ENCODE measurements around the gene HSPE1. TPM values are rescaled to one million over a fixed set of nuclear protein-coding genes. Genes with fewer than 3 reads are reported as not detected.

Gene HSPE1
- total and polyA plus RNA-seq, 2 of the 8 experiments (the other 6 are each of a cell fraction or from before 2014, with no cell fraction given), result 206 to 377 TPM

- no peak overlapping the region for H2AK5ac ChIP-seq (ENCODE audit: low read depth, low read length)
- H3K14ac ChIP-seq (ENCODE audit: insufficient read length), result no peak overlapping the region
- WGBS, 2 experiments (ENCODE audit: extremely low coverage in 1 of 2, insufficient coverage in 1 of 2, insufficient read length in 1 of 2, insufficient replicate concordance in 2 of 2, low coverage in 1 of 2, low lambda C conversion rate in 2 of 2, missing lambda C conversion rate in 1 of 2), result 2% methylated on average over 45 of the region's 46 CpGs; no CpG with 5 or more reads in 1 of the 2 experiments
- H3K79me1 ChIP-seq (ENCODE audit: low read depth, low read length), result 0 out of 2 replicates have a peak, but pooled peaks cover 2% of the 10 kb centered on the region
- no peaks in the 10 kb centered on the region for H3K9me3 ChIP-seq (ENCODE audit: insufficient read depth in 2 of 2, low read depth in 1 of 2, low read length in 1 of 2)
- POLR2A ChIA-PET (ENCODE audit: partially characterized antibody), result interaction anchor here (0.6 to 15.2 kb wide), 38 partner anchors 8 to 207 kb away, joined by 3 to 270 read pairs (median 4); partner anchors contain the start of genes COQ10B, MARS2, MOB4 and RFTN2
- peak overlapping the region; percentile 13; the same call in 1 of the 2 replicates for H2BK20ac ChIP-seq (ENCODE audit: low read length)
- H3K9ac ChIP-seq (replicated peaks in 1 of 4; ENCODE audit: extremely low read depth in 1 of 4, low read depth in 3 of 4, low read length in 3 of 4), result peak overlapping the region; percentile 80 to 94 (median 88)
- peak overlapping the region; percentile 83 for H3K56ac ChIP-seq (replicated peaks; ENCODE audit: insufficient read length, low read depth, low read length)
- peak overlapping the region; percentile 13; the same call in 1 of the 2 replicates for H3K18ac ChIP-seq (ENCODE audit: extremely low read depth, low read length)
- peak overlapping the region; percentile 49 for H4K5ac ChIP-seq (ENCODE audit: insufficient read length, low read depth, low read length)
- peak overlapping the region; percentile 96 for H4K8ac ChIP-seq (ENCODE audit: extremely low read depth, insufficient read depth, low read length)
- H3K4me1 ChIP-seq (replicated peaks in 1 of 4; ENCODE audit: control insufficient read depth in 3 of 4, insufficient read depth in 4 of 4, low read length in 3 of 4), result peaks cover 2 to 7% (median 4%) of the 10 kb centered on the region in 4 experiments; a peak in 5 of 7 replicates
- H3K79me2 ChIP-seq (ENCODE audit: control insufficient read depth in 1 of 2, insufficient read depth in 2 of 2, low read length in 2 of 2), result peaks cover 50 to 90% of the 10 kb centered on the region in 2 experiments
- H3K27ac ChIP-seq (ENCODE audit: low read depth, low read length), result peak overlapping the region; percentile 92
- no peak overlapping the region; the same call in 1 of the 2 replicates for H2BK12ac ChIP-seq (ENCODE audit: low read depth, low read length)
- H3K4ac ChIP-seq (replicated peaks; ENCODE audit: insufficient read length, low read depth, low read length), result peak overlapping the region; percentile 85
- peaks cover 4% of the 10 kb centered on the region; the same call in 1 of the 2 replicates for H3K23me2 ChIP-seq (ENCODE audit: low read depth, low read length)
- no peaks in the 10 kb centered on the region for H3K27me3 ChIP-seq (replicated peaks in 1 of 4; ENCODE audit: control insufficient read depth in 3 of 4, extremely low read depth in 1 of 4, insufficient read depth in 3 of 4, low read length in 3 of 4)
- peaks cover 11 to 18% of the 10 kb centered on the region in 2 experiments for H4K20me1 ChIP-seq (replicated peaks in 1 of 2; ENCODE audit: control insufficient read depth in 1 of 2, insufficient read depth in 2 of 2, low read length in 2 of 2)
- no peak for FAIRE-seq
- H2BK15ac ChIP-seq (ENCODE audit: low read length), result no peak overlapping the region
- peak overlapping the region; percentile 81 for H4K91ac ChIP-seq (replicated peaks; ENCODE audit: insufficient read length, low read length)
- H2AFZ ChIP-seq (ENCODE audit: low read length), result no peak overlapping the region
- H2BK120ac ChIP-seq (replicated peaks; ENCODE audit: low read depth, low read length), result no peak overlapping the region
- DNase-seq (ENCODE audit: low read depth in 1 of 2, low spot score in 2 of 2), result peak in 1 of 2 experiments; percentile 61
- H3K4me2 ChIP-seq (ENCODE audit: insufficient read depth in 1 of 2, low read depth in 2 of 2, low read length in 2 of 2), result peak overlapping the region; percentile 61 to 66
- H3K36me3 ChIP-seq (ENCODE audit: control insufficient read depth in 2 of 4, insufficient read depth in 4 of 4, low read length in 3 of 4), result peaks cover 21 to 76% (median 49%) of the 10 kb centered on the region in 4 experiments
- peak overlapping the region; percentile 93; the same call in 1 of the 2 replicates for H2BK5ac ChIP-seq (ENCODE audit: low read depth, low read length)
- CTCF ChIA-PET (ENCODE audit: partially characterized antibody), result interaction anchor here (0.6 to 1.2 kb wide), 2 partner anchors 98 to 206 kb away, joined by 3 read pairs; partner anchors contain the start of gene MARS2
- H3K4me3 ChIP-seq (ENCODE audit: extremely low read depth in 1 of 4, insufficient read depth in 2 of 4, low read depth in 3 of 4, low read length in 4 of 4), result peak overlapping the region; percentile 85 to 94 (median 90)
- no peak overlapping the region for H3K23ac ChIP-seq (ENCODE audit: insufficient read length)
- peak; percentile 33; the same call in 1 of the 2 replicates for TF ChIP-seq POLR2AphosphoS5 (IDR thresholded peaks at IDR 0.05; ENCODE audit: low read depth, low read length)
- TF ChIP-seq GTF2F1 (IDR thresholded peaks at IDR 0.05; ENCODE audit: borderline replicate concordance, low read depth, low read length), result no peak
- no peak for TF ChIP-seq BACH1 (IDR thresholded peaks at IDR 0.05; ENCODE audit: low read length)
- no peak for TF ChIP-seq FOSL1 (IDR thresholded peaks at IDR 0.05; ENCODE audit: insufficient read depth, low read depth, low read length)
- peak; percentile 54; the same call in 1 of the 2 replicates for TF ChIP-seq TAF1 (IDR thresholded peaks at IDR 0.05; ENCODE audit: low read depth, low read length)
- TF ChIP-seq JUND (IDR thresholded peaks at IDR 0.05; ENCODE audit: low read length), result no peak
- TF ChIP-seq HDAC2 (IDR thresholded peaks at IDR 0.05; ENCODE audit: borderline replicate concordance in 1 of 2, low read depth in 2 of 2, low read length in 2 of 2), result 0 out of 4 replicates have a peak, but pooled peaks of 1 of the 2 experiments have one; percentile 89
- TF ChIP-seq MAX (IDR thresholded peaks at IDR 0.05), result peak; percentile 6
- no peak for TF ChIP-seq KDM1A (IDR thresholded peaks at IDR 0.05; ENCODE audit: borderline replicate concordance, low read length)
- TF ChIP-seq ZNF274 (IDR thresholded peaks at IDR 0.05; ENCODE audit: borderline replicate concordance, extremely low read depth, low read length), result no peak
Observed at GRCh38 chr2:197498937-197499593, 1.1 kb upstream of the HSPE1 start.
